Measurements from ENCODE around the gene CBL. TPM values are rescaled to one million over a fixed set of nuclear protein-coding genes. Genes with fewer than 3 reads are reported as not detected.
A peak's percentile ranks its signal among the peaks of the same experiment; 100 is the strongest.
"Not testable (repeated sequence)": the region's sequence is repeated elsewhere in the genome, so short reads cannot be mapped to it uniquely, and the experiment has no call there.

The CBL gene
- total RNA-seq, 1 donor from 2014 or later, result 7.4 TPM

GRCh38 chr11:119209186-119209585, 3.0 kb downstream of the CBL start:
- no peak for DNase-seq (ENCODE audit: low read depth in 2 of 2)

DNA sequence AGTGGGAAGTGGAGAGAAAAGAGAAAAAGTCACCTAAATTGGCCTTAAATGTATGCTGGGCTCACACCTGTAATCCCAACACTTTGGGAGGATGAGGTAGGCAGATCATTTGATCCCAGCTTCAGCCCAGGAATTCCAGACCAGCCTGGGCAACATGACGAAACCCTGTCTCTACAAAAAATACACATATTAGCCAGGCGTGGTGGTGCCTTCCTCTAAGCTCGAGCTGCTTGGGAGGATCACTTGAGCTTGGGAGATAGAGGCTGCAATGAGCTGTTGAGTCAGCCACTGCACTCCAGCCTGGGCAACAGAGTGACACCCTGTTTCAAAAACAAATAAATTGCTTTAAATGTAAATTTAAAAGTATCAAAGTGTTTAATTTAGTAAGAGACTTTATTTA, 3.9 kb downstream of the CBL start:
- no peak for DNase-seq (ENCODE audit: low read depth in 2 of 2)

DNA sequence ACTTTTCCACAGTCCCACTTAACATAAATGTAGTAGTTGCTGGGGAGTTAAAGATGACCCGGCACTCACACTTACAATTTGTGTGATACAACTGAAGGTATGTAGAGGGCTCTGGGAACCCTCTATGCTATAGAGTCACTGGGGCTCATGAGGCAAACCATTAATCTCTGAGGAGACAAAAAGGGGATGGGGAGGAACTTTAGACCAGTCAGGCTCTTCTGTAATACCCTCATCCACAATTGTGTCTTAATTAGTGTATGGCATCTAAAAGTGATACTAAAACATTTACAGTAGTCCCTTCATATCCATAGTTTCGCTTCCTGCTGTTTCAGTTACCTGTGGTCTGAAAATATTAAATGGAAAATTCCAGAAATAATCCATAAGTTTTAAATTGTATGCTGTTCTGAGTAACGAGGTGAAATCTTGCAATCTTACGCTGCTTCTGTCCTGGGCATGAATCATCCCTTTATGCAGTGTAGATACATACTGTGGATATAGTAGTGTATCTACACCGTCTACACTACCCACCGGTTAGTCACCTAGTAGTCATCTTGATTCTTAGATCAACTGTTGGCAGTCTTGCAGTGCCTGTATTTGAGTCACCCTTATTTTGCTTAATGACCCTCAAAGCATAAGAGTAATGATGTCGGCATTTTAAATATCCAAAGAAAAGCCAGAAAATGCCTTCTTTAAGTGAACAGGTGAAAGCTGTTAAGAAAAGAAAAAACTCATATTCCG, 12.2 kb downstream of the CBL start:
- peak in 1 of 2 donors; percentile 71 for DNase-seq (ENCODE audit: low read depth in 2 of 2)

DNA sequence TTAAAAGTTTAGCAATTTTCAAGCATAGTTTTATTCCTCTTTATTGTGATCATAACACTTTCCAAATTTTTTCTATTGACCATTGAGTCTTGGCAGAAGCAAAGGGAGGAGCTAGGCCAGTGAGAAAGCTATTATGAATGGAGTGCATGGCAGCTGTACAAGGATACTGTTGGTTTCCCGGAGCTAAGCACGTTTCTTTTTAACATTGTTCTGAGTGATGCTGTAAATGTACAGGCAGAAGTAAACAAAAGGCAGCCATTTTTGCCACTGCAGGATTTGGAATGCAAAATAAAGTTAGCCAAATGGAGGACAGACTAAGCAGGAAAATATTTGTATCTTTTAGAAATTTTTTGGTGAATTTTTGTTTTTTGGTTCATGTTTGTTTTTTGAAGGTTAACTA, 16.2 kb downstream of the CBL start:
- peak; percentile 17 to 54 for DNase-seq (ENCODE audit: low read depth in 2 of 2)

GRCh38 chr11:119222891-119223290, 16.8 kb downstream of the CBL start:
- DNase-seq (ENCODE audit: low read depth in 2 of 2), result no peak

DNA sequence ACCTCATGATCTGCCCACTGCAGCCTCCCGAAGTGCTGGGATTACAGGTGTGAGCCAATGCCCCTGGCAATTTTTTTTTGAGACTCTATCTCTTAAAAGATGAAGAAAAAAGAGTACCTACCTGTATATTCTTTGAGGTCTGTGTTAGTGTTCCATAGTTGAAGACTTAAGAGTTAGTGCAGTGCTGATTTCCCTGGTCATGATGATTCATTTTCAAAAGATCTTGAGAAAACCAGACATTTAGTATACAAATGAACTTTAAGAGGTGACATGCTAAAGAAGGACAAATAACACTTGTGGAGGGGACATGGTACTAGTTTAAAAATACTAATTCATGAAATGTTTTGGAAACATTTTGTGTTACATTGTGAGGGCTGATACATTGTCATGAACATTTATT, 17.7 kb downstream of the CBL start:
- DNase-seq (ENCODE audit: low read depth in 2 of 2), result no peak

GRCh38 chr11:119228535-119229287, 22.6 kb downstream of the CBL start:
- not testable (repeated sequence) for DNase-seq (ENCODE audit: low read depth in 2 of 2)

GRCh38 chr11:119229288-119229672, 23.1 kb downstream of the CBL start:
- DNase-seq (ENCODE audit: low read depth in 2 of 2), result no peak

DNA sequence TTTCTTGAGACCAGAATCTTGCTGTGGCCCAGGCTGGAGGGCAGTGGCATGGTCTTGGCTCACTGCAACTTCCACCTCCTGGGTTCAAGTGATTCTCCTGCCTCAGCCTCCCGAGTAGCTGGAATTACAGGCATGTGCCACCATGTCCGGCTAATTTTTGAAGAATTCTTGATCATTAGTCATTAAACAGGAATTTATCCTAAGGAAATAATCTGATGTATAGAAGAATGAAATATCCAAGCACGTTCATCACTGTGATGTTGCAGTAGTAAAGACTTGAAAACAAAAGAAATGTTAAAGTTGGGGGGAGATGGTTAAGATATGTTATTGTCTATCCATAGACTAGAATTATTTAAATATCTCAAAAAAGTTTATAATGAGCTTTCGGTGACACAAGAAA, 23.6 kb downstream of the CBL start:
- no peak for DNase-seq (ENCODE audit: low read depth in 2 of 2)

DNA sequence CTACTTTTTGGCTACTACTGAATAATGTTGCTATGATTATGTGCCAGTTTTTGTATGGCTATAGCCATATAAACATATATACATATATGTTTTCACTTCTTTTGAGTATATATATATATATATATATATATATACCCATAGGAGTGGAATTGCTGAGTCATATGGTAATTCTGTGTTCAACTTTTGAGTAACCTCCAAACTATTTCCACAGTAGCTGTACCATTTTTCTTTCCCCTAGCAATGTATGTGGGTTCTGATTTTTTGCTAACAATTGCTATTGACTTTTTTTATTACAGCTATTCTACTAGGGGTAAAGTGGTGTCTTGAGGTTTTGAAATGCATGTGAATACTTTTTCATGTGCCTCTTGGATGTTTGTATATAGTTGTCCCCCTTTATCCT, 30.4 kb downstream of the CBL start:
- no peak for DNase-seq (ENCODE audit: low read depth in 2 of 2)

GRCh38 chr11:119236891-119237290, 30.8 kb downstream of the CBL start:
- DNase-seq (ENCODE audit: low read depth in 2 of 2), result no peak

DNA sequence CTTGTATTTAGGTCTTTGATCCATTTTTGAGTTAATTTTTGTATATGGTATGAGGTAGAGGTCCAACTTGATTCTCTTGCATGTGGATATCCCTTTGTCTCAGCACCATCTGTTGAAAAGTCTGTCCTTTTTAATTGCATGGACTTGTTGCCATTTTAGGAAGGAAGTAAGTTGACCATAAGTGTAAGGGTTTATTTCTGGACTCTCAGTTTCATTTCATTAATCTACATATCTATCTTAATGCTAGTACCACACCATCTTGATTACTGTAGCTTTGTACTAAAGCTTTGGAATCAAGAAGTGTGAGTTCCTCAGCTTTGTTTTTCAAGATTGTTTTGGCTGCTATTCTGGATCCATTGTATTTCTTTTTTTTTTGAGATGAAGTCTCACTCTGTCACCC, 31.4 kb downstream of the CBL start:
- DNase-seq (ENCODE audit: low read depth in 2 of 2), result no peak

DNA sequence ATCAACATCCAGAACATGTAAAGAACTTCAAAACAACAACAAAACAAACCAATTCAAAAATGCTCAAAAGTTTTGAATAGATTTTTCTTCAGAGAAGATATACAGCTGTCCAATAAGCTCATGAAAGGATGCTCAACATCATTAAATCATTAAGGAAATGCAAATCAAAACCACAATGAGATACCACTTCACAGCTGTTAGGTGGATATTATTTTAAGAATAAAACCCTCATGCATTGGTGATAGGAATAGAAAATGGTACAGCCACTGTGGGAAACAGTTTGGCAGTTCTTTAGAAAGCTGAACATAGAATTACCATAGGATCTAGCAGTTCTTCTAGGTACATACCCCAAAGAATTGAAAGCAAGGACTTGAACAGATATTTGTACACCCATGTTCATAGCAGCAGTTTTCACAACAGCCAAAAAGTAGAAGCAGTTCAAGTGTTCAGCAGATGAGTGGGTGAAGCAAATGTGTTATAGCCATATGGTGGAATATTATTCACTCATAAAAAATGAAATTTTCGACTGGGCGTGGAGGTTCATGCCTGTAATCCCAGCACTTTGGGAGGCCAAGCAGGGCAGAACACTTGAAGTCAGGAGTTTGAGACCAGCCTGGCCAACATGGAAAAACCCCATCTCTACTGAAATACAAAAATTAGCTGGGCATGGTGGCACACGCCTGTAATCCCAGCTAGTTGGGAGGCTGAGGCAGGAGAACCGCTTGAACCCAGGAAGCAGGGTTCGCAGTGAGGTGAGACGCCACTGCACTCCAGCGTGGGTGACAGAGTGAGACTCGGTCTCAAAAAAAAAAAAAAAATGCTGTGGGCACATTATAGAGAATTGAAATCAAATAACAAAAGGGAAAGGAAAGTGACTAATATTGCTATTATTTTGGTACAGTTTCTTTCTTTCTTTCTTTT, 42.9 kb downstream of the CBL start:
- no peak for DNase-seq (ENCODE audit: low read depth in 2 of 2)

GRCh38 chr11:119249671-119250010, 43.5 kb downstream of the CBL start:
- DNase-seq (ENCODE audit: low read depth in 2 of 2), result peak in 1 of 2 donors; percentile 21

DNA sequence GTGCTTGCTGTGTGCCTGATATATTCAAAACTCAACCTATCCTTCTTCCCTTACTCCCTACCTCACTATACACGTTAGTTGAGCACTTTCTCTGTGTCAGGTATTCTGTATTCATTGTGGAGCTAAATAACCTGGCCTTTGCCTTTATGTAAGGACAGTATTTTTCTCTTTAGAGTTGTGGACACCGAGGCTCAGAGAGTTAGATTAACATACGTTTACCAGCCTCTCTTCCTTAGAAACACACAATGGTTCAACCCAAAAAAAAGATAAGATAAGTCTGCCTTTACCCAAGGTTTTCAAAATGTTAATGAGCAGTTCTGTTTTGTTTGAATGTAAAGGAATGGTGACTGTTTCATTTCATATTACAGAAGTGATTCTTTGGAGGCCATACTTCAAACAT, 45.0 kb downstream of the CBL start:
- DNase-seq (ENCODE audit: low read depth in 2 of 2), result no peak

GRCh38 chr11:119254239-119254638, 48.1 kb downstream of the CBL start:
- no peak for DNase-seq (ENCODE audit: low read depth in 2 of 2)

- DNase-seq (ENCODE audit: low read depth in 2 of 2), result no peak
Observed at GRCh38 chr11:119258180-119258579, 52.0 kb downstream of the CBL start.

DNA sequence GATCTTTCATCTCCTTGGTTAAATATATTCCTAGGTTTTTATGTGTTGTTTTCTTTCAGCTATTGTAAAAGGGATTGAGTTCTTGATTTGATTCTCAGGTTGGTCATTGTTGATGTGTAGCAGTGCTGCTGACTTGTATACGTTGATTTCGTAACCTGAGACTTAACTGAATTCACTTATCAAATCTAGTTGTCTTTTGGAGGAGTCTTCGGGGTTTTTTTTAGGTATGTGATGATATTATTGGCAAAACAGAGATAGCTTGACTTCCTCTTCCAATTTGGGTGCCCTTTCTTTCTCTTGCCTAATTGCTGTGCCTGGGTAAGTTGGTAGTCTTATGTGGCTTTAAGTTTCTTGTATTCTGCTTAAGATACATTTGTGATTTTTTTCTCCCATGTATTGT, 52.8 kb downstream of the CBL start:
- DNase-seq (ENCODE audit: low read depth in 2 of 2), result no peak

- DNase-seq (ENCODE audit: low read depth in 2 of 2), result peak in 1 of 2 donors; percentile 72
Observed at GRCh38 chr11:119262668-119263351, 56.7 kb downstream of the CBL start.

DNA sequence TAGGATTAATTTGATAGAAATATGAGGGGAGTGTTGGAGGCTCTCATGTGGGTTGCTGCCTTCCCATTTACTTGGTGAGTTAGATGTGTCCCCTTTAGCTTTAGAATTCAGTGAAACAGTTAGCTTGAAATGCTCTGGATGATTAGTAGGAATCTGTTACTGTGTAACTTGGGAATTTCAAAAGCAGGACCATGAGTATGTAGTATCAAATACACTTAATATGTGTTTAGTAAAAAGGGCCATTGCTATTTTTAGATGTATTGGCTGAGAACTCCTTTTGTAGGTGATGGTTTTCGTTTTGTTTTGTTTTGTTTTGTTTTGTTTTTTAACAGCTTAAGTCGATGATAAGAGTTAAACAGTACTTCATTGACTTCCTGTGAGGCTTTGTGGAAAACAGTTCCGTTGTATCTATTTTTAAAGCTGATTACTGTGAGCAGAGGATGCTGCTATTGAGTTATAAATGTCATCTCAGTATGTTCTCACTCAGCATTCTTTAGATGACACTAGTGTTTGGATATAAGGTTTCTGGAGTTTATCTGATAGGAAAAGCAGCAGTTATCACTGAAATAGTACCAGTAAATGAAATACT, 57.3 kb downstream of the CBL start:
- DNase-seq (ENCODE audit: low read depth in 2 of 2), result peak; percentile 51 to 77

- DNase-seq (ENCODE audit: low read depth in 2 of 2), result no peak
Observed at GRCh38 chr11:119266063-119266462, 59.9 kb downstream of the CBL start.
